NAMALWA (cell line): ENCODE results near the gene TPX2.
A peak's percentile ranks its signal among the peaks of the same experiment; 100 is the strongest.

Experiments used
- DNase-seq: peaks from one replicate; pipeline ENCODE4 v3.0.0-alpha.2; 2015; ENCODE audit warnings: low spot score

The TPX2 gene

DNA sequence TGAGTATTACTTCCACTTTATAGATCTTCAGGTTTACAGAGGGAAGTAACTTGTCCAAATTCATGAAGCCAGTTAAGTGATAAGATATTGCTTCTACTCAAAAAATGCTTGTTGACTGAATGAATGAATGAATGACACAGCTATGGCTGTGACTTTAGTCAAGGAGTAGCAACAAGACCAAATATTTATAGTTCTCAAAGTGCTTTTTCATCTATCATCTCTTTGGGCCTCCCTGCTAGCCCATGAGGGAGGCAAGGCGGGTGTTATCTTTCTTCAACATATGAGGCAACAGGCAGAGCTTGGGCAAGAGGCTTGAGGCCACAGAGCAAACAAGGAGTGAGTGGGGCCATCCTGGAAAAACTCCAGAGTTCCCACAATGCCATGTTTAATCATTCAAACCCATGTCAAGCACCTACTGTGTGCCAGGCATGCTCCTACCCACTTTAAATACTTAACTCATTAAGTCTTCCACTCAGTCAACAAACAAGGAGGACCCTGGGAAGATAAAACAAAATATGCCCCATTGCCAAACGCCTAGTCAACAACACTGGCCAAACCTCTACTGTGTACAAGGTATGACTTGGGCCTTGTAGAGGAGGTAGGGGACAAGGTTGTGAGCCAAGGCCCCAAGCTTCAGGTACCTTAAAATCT, 32.4 kb upstream of the TPX2 start:
- DNase-seq, result no peak

DNA sequence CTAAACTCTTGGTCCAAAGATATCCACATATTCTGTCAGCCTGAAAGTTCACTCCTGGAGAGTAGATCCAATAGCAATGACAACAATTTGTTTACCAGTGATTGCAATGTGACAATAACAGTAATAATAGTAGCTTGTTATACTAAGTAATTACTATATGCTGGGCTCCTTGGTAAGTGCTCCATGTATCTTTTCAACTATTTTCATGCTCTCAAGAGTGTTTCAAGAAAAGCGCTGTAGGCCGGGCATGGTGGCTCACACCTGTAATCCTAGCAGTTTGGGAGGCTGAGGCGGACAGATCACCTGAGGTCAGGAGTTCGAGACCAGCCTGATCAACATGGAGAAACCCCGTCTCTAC, 31.9 kb upstream of the TPX2 start:
- DNase-seq, result no peak

DNA sequence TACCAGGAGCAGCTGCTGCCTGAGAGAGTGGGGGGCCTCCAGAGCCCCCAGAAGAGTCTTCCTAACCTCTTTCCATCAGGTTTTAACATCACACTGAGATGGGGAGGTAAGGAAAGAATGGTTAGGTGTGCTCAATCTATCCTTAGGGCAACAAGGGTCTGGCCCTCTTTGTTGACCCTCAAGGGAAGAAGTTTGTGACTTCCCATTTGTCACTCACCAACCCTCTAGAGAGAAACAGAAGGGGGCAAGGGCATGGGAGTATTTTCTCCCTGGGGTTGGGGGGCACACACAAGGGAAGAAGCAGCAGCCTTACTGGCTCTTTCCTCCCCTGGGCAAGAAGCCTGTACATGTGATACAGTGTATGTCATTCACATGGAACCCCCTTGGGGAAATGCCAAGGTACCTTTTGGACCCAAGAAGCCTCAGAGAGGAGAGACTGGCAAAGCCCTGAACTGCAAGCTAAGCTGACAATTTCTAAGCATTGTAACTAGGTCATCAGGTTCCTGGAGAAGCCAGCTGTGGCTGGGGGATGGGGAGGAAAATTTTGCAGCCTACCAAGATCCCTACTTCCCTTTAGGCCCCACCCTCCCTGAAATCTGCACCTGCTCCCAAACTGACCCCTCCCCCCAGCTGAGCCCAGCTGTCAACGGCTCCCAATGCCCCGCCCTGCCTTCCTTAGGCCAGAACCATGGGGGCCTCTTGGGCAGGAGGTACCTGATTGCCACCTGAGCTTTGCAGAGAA, 30.9 kb upstream of the TPX2 start:
- DNase-seq, result peak; percentile 64

DNA sequence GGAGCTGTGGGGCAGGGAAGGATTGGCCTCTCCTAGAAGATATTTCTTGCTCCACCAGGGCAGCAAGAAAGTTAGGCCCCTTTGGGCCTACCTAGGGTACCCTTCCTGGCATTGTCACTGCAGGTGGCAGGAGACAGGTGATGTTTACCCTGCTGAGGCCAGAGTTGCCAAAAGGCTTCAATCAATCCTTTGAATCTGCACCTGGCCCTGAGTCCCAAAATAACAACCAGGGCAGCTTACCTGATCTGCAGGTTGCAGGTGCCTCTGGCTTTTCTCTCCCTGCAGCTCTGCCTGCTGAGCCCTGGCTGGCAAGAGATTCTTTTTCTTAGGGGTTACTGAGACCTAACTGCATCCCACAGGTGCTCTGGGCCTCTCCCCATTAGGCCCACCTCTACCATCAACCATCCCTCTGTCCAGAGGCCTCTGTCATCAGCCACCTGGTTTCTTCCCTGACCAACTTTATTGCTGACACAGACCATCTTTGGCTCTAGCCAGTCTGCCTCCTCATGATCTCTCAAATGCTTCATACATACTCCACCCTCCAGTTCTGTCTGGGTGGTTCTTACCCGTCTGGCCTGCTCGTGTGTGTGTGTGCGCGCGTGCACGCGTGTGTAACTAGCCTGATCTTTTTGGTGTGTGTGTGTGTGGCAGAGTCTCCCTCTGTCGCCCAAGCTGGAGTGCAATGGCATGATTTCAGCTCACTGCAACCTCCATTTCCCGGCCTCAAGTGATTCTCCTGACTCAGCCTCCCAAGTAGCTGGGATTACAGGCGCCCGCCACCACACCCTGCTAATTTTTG, 30.2 kb upstream of the TPX2 start:
- peak; percentile 39 for DNase-seq

DNA sequence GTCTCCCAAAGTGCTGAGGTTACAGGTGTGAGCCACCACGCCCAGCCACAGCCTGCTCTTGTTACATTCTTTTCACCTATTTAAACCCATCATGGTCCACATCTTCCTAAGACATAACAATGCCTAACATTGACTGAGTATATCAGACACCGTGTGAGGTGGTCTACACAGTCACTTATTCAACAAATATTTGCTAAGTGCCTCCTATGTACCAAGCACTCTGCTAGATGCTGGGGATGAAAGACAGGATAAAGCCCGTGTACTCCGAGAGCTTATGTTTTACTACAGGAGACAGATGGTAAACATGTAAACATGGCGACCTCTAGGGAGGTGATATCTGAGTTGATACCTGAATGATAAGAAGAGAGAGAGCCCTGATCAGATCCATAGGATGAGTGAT, 29.2 kb upstream of the TPX2 start:
- DNase-seq, result no peak

DNA sequence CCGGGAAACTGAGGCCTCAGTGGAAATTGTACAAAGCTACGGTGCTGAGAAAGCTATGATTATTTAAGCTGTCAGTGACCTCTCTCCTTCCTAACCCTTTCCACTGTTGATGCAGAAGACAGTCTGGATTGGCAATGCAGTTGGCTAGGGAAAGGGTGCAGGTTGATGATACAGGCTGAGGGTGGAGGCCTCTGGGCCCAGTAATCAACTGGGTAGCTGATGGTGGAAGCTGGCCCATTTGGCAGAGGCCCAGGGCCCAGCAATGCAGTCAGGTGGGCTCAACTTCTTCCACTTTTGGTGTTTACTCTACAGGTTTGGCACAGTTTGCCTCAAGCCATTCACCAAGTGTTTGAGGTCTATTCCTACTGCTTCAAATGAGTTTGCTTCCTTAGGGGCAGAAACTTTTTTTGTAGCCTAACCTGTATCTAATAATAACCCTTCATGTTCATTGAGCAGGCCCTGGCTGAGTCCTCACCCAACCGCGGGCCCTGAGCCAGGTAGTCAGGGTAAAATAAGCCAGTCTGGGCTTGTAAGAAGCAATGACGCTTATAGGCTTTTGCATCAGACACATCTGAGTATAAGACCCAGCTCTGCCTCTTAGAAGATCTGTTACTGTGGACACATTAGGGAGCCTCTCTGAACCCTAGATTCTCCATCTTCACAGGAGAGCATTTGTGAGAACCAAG, 28.5 kb upstream of the TPX2 start:
- DNase-seq, result no peak

DNA sequence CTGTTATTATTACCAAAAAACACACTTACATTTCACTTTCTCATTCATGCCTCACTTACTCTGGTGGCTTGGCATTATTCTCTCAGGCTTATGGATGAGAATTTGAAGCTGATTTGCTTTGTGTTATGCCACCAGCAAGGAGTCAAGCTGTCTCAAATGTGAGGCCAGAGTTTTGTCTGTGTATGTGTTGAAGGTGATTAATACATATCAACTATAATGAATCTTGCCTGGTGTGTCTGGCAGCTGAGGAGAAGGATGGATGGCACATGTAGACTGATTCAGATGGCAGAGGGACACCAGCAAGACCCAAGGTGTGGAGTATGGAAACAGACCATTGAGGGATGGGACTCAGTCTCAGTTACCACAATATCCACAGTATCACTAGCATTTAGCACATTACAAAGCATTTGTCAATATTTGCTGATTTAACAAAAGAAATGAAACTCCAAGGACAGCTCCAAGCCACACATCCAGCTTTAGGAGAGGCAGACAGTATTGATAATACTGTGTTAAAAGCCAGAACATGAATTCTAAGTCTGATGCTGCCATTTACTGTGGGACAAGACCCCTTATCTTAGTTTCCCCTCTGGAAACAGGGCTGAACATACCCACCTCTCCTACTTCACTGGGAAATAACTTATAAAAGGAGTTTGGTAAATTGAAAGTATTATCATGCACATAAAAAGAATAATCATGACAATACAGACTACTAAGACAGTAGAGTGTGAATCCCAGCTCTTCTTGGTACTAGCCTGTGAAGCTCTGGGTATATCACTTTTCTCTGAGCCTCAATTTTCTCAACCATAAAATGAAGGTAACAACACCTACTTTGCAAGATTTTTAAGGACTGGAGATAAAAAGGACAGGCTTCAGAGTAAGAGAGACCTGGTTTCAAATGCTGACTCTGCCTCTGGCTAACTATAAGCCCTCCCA, 27.6 kb upstream of the TPX2 start:
- no peak for DNase-seq

DNA sequence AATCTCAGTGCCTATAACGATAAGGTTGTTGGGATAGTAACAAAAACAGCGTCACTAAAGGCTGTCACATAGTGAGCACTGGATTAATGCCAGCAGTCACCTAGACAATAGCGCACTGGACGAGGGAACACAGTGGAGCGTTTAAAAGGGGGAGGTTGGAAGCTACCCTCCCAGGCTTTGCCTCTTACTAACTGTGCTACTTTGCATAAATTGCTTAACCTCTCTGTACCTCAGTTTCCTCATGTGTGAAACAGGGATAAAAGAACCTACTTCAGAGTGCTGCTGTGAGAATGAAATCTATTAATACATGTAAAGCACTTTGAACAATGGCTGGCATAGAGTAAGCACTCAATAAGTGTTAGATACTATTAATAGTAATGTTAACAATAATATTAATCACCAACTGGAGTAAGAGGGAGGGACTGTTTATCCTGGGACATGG, 27.0 kb upstream of the TPX2 start:
- DNase-seq, result no peak

DNA sequence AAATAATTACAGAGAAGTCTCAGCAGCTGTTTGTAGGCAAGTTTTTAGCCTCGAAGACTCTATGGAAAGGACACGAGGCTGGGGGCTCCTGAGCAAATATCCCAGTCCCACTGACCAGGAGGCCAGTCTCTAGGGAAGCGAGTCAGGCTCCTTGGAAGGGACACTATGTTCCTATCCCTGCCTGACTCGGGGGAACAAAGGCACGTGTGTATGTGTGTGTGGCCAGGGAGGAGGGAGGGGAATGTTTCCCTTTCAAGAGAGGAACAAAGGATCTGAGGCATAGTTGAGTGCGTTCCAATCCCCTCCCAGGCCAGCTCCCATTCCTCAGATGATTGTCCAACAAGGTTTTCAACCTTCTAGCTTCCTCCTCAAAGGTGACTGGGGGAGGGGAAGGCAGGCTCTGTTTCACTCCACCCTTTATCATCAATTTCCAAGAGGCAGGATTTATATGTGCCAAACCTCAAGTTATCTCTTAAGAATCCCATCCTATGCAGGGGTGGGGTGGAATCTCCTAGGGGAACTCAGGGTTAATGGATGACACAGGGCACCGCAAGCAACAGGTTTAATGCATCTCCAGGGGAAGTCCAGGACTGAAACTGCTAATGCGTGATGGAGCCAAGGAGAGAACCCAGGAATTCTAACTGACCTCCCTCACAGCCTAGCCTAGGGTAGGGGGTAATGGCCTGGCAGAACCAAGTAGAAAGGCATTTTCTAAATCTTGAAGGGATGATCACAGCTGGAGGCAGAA, 26.4 kb upstream of the TPX2 start:
- no peak for DNase-seq

DNA sequence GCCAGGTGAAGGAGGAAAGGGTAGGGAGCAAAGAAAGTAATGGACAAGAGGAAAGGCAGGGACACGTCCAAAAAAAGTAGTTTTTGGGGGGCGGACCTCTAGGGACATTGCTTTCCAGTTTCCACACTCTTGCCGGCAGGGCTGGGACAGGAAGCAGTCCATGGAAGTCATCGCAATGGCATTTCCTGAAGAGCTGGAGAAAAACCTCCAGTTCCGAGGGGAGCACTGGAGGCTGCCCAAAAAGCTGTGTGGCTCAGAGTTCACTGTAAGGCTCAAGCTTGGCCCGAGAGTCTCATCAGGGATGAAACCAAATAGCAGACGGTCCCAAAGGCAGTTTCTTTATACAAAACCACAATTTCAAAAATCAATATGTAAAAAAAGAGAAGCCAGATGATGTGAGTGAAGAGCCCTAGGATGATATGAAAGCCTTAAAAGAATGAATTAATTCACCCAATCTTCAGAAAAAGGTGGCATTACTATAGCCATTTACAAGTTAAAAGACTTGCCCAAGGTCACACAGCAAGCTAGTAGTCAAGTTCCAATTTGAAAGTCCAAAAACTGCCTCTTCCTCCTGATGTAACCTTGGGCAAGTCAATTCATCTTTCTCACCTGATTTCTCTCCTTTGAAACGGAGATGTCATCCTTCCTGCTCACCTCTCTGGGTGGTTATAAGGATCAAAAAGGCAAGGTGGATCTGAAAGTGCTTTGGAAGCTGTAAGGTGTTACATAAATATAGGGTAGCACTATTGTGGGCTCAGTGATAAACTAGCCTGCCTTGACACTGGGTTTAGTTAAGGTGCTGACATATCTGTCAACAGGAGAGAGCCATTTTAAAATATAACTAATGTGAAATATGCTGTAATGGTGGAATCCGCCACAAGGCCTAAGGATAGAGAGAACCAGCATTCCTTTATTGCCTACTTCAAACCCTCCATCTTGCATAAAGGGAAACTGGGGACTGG, 25.5 kb upstream of the TPX2 start:
- no peak for DNase-seq

DNA sequence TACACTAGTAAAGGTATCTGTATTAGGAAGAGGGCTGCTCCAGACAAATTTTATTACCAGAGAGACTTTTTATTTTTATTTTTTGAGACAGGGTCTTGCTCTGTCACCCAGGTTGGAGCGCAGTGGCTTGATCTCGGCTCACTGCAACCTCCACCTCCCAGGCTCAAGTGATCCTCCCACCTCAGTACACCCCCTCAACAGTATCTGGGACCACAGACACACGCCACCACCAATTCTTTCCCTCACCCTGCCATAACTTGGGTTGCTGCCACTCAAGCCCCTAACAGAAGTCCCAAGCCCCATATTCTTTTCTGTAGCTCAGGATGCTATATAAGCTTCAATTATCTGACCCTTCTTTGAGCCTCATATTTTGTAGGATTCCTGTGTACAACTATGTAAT, 23.3 kb upstream of the TPX2 start:
- DNase-seq, result no peak

DNA sequence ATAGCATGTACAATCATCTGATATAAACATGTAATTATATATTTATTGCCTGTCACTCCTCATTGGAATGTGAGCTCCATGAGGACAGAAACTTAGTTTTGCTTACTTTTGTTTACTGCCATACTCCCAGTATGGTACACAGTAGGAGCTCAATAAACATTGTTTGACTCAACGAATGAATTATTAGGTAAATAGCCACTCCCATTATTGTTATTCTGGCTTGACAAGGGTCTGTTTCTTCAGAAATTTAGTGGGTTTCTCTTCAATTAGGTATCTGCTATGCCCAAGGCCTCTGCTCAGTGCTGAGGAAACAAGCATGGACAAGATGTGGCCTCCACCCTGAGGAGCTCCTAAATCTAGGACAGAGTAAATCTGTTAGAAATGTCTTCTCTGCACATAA, 22.7 kb upstream of the TPX2 start:
- DNase-seq, result no peak

DNA sequence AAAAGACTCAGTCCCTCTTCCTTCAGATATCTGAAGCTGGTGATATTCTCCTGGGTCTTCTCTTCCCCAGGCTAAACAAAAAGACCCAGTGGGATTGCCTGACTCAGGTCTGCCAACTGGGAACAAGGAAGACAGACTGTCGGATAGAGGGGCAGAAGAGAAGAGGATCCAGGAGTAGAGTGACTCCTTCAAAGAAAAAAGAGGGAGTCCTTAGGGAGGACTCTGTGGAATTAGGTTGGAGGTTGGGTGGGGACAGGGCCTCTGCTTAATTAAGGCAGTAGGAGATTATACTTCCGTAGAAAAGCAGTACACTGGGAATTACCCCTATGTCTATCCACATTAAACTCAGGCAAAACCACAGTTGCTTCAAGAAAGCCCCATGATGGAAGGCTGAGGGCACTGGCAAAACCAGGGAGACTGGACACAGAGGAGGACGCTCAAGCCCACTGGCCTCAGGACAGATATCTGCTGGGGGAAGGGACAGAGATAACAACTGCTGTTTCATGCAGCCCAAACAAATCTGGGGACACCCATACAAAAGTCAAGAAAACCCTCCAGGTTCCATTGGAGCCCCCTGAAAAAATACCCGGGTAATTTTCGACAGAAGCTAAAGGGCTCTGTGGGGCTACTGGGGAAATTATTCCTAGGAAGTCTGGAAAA, 22.1 kb upstream of the TPX2 start:
- DNase-seq, result no peak

DNA sequence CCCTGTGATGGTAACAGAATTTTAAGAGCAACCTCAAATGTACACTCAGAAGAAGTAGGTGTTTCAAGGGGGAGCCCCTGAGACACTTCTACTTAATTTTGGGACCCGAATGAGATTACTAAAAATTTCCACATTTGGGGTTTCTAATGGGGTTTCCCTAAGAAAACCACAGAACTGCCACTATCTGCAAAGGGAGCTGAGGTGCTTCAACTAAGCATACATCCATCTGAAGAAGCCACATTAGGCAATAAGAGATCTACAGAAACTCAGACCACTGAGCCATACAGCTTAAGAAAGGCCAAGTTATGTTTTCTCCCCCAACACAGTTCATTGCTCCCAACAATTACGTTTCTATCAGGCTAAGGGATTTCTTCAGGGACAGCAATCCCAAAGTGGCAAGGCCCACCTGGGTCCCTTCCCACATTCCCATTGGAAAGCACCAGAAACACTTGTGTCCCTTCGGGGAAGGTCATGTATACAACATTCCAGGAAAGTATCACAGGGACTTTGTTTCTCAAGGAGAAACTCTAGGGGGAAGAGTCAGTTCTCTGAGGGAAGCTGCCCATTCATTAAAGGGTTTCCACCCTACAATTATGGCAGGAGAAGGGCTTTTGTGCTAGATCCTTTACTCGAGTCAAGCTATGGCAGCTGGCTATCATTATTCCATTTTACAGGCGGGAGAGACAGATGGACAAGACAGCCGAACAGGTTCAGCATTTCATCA, 21.4 kb upstream of the TPX2 start:
- DNase-seq, result peak; percentile 32

DNA sequence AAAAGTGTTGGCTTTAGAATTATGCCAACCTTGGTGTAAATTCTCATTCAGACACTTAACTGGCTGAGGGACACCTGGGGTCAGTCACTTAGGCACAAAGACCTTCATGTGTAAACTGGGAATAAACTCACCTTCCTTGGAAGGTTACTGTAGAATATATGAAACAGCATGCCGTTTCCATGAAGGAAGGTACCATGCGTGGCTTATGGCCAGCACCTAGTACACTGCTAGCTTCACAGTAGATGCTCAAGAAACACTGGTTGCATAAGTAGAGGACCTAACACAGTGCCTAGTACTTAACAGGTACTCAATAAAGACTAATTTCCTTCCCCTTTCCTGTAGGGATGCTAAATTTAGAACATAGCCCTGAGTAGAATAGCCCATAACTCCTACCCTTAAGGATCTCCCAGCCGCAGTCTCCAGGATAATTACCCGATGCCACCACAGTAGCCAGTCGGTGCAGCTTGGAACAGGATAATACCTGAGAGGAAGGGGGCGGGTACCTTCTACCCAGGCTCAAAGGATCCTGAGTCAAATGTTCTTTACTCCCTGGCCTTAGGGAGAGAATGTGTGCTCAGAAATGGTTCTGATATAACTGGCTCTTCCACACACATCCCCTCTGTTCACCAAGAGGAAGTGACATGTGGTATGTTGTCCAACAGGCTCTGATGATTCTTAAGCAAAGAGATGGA, 20.0 kb upstream of the TPX2 start:
- DNase-seq, result no peak

DNA sequence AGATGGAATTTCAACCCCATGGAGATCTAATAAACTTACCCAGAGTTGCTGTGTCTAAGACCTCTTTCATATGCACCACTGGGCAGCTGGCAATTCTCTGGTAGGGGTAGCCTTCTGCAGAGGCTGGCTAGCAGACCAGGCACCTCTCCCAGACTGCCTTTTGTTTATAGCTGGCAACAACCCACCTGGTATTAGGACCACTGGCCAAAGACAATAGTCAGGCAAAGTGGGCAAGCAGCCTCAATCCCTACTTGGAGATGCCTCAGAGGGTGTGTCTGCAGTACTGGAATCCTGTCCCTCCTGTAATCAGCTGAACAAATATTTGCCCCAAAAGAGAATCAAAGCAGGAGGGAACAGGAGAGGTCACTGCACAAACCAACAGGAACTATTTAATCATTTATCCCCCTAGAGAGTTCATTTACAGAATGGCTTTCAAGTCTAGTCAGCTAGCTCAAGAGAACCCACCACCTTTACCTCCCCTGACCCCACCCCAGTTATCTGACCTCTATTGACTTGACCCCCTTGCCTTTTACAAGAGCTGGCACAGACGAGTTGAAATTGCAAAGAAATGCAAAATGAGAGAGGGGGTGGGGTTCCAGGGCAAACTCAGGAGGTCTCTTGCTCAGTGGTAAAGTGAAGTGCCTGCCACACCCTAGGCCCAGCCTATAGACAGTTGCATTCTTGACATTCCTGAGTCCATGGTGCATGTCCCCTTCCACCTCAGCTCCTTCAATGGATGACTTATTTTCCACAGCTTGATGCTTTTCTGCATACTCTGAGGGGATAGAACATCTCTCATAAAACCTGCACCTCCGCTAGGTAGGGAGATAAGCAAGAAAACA, 19.2 kb upstream of the TPX2 start:
- DNase-seq, result peak; percentile 24
